Endothelial cell of umbilical vein (primary cell): ENCODE results near the gene PROK2. TPM values are rescaled to one million over a fixed set of nuclear protein-coding genes. Genes with fewer than 3 reads are reported as not detected.

Experiments used
- BruUV-seq: library from RNA; stranded (reverse); fragments of 400-500 nt; replicated peaks from 2 replicates; lab custom pipeline; 2021; lab: Mats Ljungman, UMichigan
- CTCF ChIA-PET: fragments of 300-600, 350-600 bp; sonication (Branson Sonifier 250); formaldehyde crosslinking; loops from one replicate; lab custom pipeline; 2021; ENCODE audit warnings: antibody characterized with exemption, inconsistent platforms; lab: Charles Lee
- POLR2A ChIA-PET: fragments of 300-600, 350-600 bp; sonication (Branson Sonifier 250); formaldehyde crosslinking; loops from one replicate; lab custom pipeline; 2021; ENCODE audit warnings: antibody characterized with exemption, inconsistent platforms; lab: Charles Lee
- DNase-seq: peaks from one replicate; pipeline ENCODE4 v3.0.0-alpha.2; 2011; ENCODE audit warnings: low read depth, low spot score
- FAIRE-seq: peaks from 2 replicates; lab custom pipeline; 2011; peaks lifted over from hg19 to GRCh38; lab: Jason Lieb, UNC
- H2AFZ ChIP-seq: 2 replicates; pipeline ENCODE4 v1.6.0; 2012; ENCODE audit warnings: low read depth, low read length, control low read depth, inconsistent platforms
- H3K27ac ChIP-seq: 2 replicates; pipeline ENCODE4 v1.5.1; 2011; ENCODE audit warnings: low read depth, mild to moderate bottlenecking, control low read depth, low read length, moderate library complexity; ENCODE audit not compliant: insufficient read depth
- H3K27me3 ChIP-seq, 2 experiments: 2 replicates each; pipeline versions ENCODE4 v1.6.0 to v1.6.1; 2011; ENCODE audit warnings: low read length in 2 of 2, mixed read lengths in 1 of 2; ENCODE audit not compliant: control insufficient read depth in 2 of 2, insufficient read depth in 2 of 2
- H3K36me3 ChIP-seq, 2 experiments: 2 replicates in 1 of 2; 3 replicates in 1 of 2; pipeline ENCODE4 v1.5.1; 2011; ENCODE audit warnings: low read length in 2 of 2, mild to moderate bottlenecking in 1 of 2, moderate library complexity in 1 of 2; ENCODE audit not compliant: control insufficient read depth in 2 of 2, insufficient read depth in 2 of 2; ENCODE audit errors: extremely low read depth in 1 of 2
- H3K4me1 ChIP-seq: 3 replicates; pipeline ENCODE4 v1.5.1; 2011; ENCODE audit warnings: mild to moderate bottlenecking, low read length; ENCODE audit not compliant: control insufficient read depth, insufficient read depth; ENCODE audit errors: extremely low read depth
- H3K4me2 ChIP-seq: 2 replicates; pipeline ENCODE4 v1.6.1; 2011; ENCODE audit warnings: low read length, control low read depth, mixed read lengths; ENCODE audit not compliant: insufficient read depth
- H3K4me3 ChIP-seq, 3 experiments: fragments of 200-600 bp in 1 of 3; sonication (generic), shearing (Covaris generic) in 1 of 3; replicated peaks in 1 of 3; 2 replicates each; pipeline ENCODE4 v1.5.1; 2011 to 2016; ENCODE audit warnings: control low read depth in 3 of 3, low read length in 3 of 3, mild to moderate bottlenecking in 2 of 3, inconsistent platforms in 1 of 3, low read depth in 1 of 3, moderate library complexity in 1 of 3; ENCODE audit not compliant: insufficient read depth in 1 of 3
- H3K79me2 ChIP-seq: 2 replicates; pipeline ENCODE4 v1.6.0; 2012; ENCODE audit warnings: low read length, inconsistent platforms; ENCODE audit not compliant: control insufficient read depth, insufficient read depth
- H3K9ac ChIP-seq: replicated peaks from 2 replicates; pipeline ENCODE3; 2011; ENCODE audit warnings: low read length, control low read depth; ENCODE audit not compliant: insufficient read depth; ENCODE audit errors: extremely low read depth
- H3K9me1 ChIP-seq: replicated peaks from 3 replicates; pipeline ENCODE4 v1.6.0; 2011; ENCODE audit warnings: mild to moderate bottlenecking, low read length; ENCODE audit not compliant: control insufficient read depth, insufficient read depth; ENCODE audit errors: extremely low read depth
- H3K9me3 ChIP-seq: replicated peaks from 2 replicates; pipeline ENCODE4 v1.5.1; 2012; ENCODE audit warnings: low read length, inconsistent platforms; ENCODE audit not compliant: control insufficient read depth, insufficient read depth
- H4K20me1 ChIP-seq: replicated peaks from 2 replicates; pipeline ENCODE3; 2011; ENCODE audit warnings: mild to moderate bottlenecking, low read length; ENCODE audit not compliant: control insufficient read depth, insufficient read depth; ENCODE audit errors: extremely low read depth
- EZH2 ChIP-seq: IDR thresholded peaks from 2 replicates; pipeline ENCODE4 v1.6.1; 2012; ENCODE audit warnings: borderline replicate concordance, low read depth, mild to moderate bottlenecking, moderate library complexity, low read length, inconsistent platforms; ENCODE audit not compliant: severe bottlenecking
- FOS ChIP-seq: IDR thresholded peaks from 2 replicates; pipeline ENCODE4 v1.6.1; 2011; ENCODE audit warnings: mild to moderate bottlenecking, low read length, moderate library complexity, borderline replicate concordance; ENCODE audit not compliant: insufficient read depth
- GATA2 ChIP-seq: IDR thresholded peaks from 2 replicates; pipeline ENCODE4 v1.7.0; 2011; ENCODE audit warnings: low read depth, mild to moderate bottlenecking, moderate library complexity, mixed read lengths, low read length; ENCODE audit not compliant: insufficient read length, insufficient read depth
- JUN ChIP-seq: IDR thresholded peaks from 2 replicates; pipeline ENCODE4 v1.6.1; 2011; ENCODE audit warnings: borderline replicate concordance, low read depth; ENCODE audit not compliant: insufficient read length, insufficient read depth
- MYC ChIP-seq: IDR thresholded peaks from one replicate; pipeline ENCODE4 v1.6.1; 2011; ENCODE audit warnings: mild to moderate bottlenecking, low read depth, low read length
- POLR2A ChIP-seq: IDR thresholded peaks from 2 replicates; pipeline ENCODE4 v1.6.1; 2012; ENCODE audit warnings: low read depth, mild to moderate bottlenecking, control low read depth, low read length
- POLR2AphosphoS5 ChIP-seq: IDR thresholded peaks from 2 replicates; pipeline ENCODE4 v1.6.1; 2012; ENCODE audit warnings: low read depth, mild to moderate bottlenecking, control low read depth, low read length, moderate library complexity; ENCODE audit not compliant: insufficient read depth
- dilution Hi-C: fragments of 300-500 bp; cut with MboI; formaldehyde crosslinking; loops from one replicate; pipeline ENCODE4 v1.15.0; 2019; ENCODE audit warnings: low sequenced_read_pairs; ENCODE audit not compliant: extremely low pct_ligation_motif_present
- intact Hi-C: fragments of 100-400 bp; cut with micrococcal nuclease; formaldehyde crosslinking; loops from one replicate; pipeline ENCODE4 v1.10.0; 2022
- polyA plus RNA-seq, 4 experiments: library from polyadenylated mRNA; depleted of rRNA in 3 of 4; stranded (reverse) in 3 of 4; unstranded in 1 of 4; fragments of >200 nt; gene quantifications; 2 replicates each; pipeline versions ENCODE4 v1.2.1 to v1.2.3, GENCODE V29; 2011 to 2012; ENCODE audit warnings: missing spikeins in 1 of 4
- total RNA-seq: library from RNA; stranded (reverse); gene quantifications from 2 replicates; pipeline ENCODE4 v1.2.3, GENCODE V29; 2021
- TF ChIP-seq, protein P1 (sequence below): IDR thresholded peaks from 2 replicates; pipeline ENCODE4 v1.6.1; 2011; ENCODE audit not compliant: insufficient read depth, insufficient read length
- TF ChIP-seq, protein P2 (sequence below), 2 donors: IDR thresholded peaks; 1 replicate in 1 of 2; 2 replicates in 1 of 2; pipeline ENCODE4 v1.5.1; 2011; ENCODE audit warnings: low read length in 2 of 2, mild to moderate bottlenecking in 2 of 2, moderate library complexity in 2 of 2, control low read depth in 1 of 2, inconsistent platforms in 1 of 2, low read depth in 1 of 2; ENCODE audit not compliant: insufficient read depth in 1 of 2; ENCODE audit errors: extremely low read depth in 1 of 2

PROK2 gene
- total and polyA plus RNA-seq, 2 donors (not counting 3 experiments of a cell fraction or from before 2014, with no cell fraction given): not detected

DNA sequence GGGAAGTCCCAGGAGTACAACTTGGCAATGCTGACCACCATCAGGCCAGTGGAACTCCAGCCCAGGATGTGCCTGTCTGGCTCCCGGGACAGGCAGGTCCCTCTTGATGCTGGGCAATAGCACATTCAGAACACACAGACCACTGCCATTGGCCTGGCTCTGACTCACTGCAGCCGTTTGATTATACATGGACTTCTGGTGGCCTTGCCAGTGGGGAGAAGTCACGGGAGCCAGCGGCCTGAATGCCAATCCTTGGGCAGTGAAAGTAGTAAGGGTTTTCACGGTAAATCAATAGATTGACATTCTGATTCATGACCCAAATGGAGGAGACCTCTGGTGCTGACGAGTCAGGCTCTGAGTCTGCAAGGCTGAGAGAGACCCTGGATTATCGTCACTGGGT lies 12.5 kb upstream of the PROK2 start:
- Histone ChIP-seq H3K9ac (no peak overlapping the region), H3K9me1 (no peaks in the 10 kb centered on the region), H3K27me3 (peaks cover 0 to 7% of the 10 kb centered on the region in 2 experiments), H4K20me1 (no peaks in the 10 kb centered on the region), H3K79me2 (no peaks in the 10 kb centered on the region), H3K4me1 (no peaks in the 10 kb centered on the region), H3K4me3 (no peak overlapping the region), H2AFZ (no peak overlapping the region), H3K27ac (no peak overlapping the region), H3K4me2 (no peak overlapping the region), H3K36me3 (no peaks in the 10 kb centered on the region), H3K9me3 (no peaks in the 10 kb centered on the region)
- no TSS peak for BruUV-seq
- ChIA-PET POLR2A (no interaction called here), CTCF (no interaction called here)
- TF ChIP-seq GATA2 (no peak), POLR2A (no peak)
- TF ChIP-seq, protein P1, sequence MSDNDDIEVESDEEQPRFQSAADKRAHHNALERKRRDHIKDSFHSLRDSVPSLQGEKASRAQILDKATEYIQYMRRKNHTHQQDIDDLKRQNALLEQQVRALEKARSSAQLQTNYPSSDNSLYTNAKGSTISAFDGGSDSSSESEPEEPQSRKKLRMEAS: no peak
- dilution Hi-C loops: no loop called here
- intact Hi-C loops: no loop called here
- DNase-seq: no peak
- no peak for FAIRE-seq

DNA sequence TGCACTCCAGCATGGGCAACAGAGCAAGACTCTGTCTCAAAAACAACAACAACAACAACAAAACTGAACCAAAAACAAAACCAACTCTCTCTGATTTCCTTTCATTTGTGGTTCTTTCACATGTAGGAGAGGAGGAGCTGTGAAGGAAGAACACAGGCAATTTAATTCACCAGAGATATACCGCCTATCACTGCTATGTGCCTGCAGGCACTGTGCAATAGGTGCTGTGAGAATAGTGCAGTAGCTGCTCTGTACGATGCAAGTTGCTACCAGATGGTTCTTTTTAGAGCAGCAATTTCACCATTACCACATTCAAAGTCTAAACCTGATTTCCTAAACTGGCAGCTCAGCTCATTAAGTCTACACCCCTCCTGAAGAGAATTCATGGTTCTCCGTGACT lies 11.3 kb upstream of the PROK2 start:
- ChIA-PET POLR2A (no interaction called here), CTCF (no interaction called here)
- TF ChIP-seq FOS: no peak
- TF ChIP-seq GATA2: no peak
- no peak for TF ChIP-seq JUN
- no peak for TF ChIP-seq POLR2AphosphoS5
- TF ChIP-seq EZH2: no peak
- TF ChIP-seq, protein P2, sequence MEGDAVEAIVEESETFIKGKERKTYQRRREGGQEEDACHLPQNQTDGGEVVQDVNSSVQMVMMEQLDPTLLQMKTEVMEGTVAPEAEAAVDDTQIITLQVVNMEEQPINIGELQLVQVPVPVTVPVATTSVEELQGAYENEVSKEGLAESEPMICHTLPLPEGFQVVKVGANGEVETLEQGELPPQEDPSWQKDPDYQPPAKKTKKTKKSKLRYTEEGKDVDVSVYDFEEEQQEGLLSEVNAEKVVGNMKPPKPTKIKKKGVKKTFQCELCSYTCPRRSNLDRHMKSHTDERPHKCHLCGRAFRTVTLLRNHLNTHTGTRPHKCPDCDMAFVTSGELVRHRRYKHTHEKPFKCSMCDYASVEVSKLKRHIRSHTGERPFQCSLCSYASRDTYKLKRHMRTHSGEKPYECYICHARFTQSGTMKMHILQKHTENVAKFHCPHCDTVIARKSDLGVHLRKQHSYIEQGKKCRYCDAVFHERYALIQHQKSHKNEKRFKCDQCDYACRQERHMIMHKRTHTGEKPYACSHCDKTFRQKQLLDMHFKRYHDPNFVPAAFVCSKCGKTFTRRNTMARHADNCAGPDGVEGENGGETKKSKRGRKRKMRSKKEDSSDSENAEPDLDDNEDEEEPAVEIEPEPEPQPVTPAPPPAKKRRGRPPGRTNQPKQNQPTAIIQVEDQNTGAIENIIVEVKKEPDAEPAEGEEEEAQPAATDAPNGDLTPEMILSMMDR (IDR thresholded peaks at IDR 0.05; ENCODE audit: extremely low read depth in 1 of 2, insufficient read depth in 1 of 2, low read depth in 1 of 2, low read length in 2 of 2): no peak
- no peak for TF ChIP-seq MYC
- TF ChIP-seq, protein P1: no peak
- no peak for TF ChIP-seq POLR2A
- no peak for DNase-seq
- intact Hi-C loops (no loop called here), dilution Hi-C loops (no loop called here)
- Histone ChIP-seq H3K9ac (no peak overlapping the region), H3K4me1 (no peaks in the 10 kb centered on the region), H3K4me3 (no peak overlapping the region), H3K4me2 (no peak overlapping the region), H3K79me2 (no peaks in the 10 kb centered on the region), H3K27ac (no peak overlapping the region), H3K9me1 (no peaks in the 10 kb centered on the region), H3K9me3 (no peaks in the 10 kb centered on the region), H3K27me3 (peaks cover 0 to 7% of the 10 kb centered on the region in 2 experiments), H2AFZ (no peak overlapping the region), H4K20me1 (no peaks in the 10 kb centered on the region), H3K36me3 (no peaks in the 10 kb centered on the region)
- no TSS peak for BruUV-seq
- FAIRE-seq: no peak
